Retinal pigment epithelial cell (primary cell): Measurements from ENCODE around the gene THEM4.

ENCODE experiments used
- DNase-seq: peaks from one replicate; pipeline ENCODE4 v3.0.0-alpha.2; 2010; ENCODE audit warnings: low read depth
- H3K4me3 ChIP-seq: 2 replicates; pipeline ENCODE4 v1.5.1; 2011; ENCODE audit warnings: mild to moderate bottlenecking, low read length, control low read depth, moderate library complexity
- CTCF ChIP-seq: conservative IDR thresholded peaks from 2 replicates; pipeline ENCODE4 v1.5.1; 2011; ENCODE audit warnings: low read depth, low read length, control low read depth, inconsistent platforms

THEM4 gene

DNA sequence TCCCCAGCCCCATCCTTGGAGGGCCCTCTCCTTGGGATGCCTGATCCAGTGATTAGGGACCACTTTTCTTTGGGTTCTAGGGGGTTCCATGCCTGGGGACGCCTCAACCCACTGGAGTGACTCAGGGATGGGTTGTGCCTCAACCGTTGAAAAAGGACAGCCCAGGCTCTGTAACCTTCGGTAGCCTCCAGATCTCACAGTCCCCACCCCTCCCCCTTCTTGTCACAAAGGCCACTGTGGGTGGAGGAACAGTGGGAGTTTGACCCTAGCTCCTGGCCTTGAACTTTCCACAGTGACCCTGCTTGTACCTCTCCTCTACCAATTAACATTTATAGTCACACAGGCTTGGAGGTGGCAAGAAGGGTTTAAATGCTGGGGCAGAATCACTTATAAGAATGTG lies 75.1 kb downstream of the THEM4 start:
- TF ChIP-seq CTCF, result no peak
- H3K4me3 ChIP-seq, result no peak overlapping the region
- DNase-seq, result no peak

DNA sequence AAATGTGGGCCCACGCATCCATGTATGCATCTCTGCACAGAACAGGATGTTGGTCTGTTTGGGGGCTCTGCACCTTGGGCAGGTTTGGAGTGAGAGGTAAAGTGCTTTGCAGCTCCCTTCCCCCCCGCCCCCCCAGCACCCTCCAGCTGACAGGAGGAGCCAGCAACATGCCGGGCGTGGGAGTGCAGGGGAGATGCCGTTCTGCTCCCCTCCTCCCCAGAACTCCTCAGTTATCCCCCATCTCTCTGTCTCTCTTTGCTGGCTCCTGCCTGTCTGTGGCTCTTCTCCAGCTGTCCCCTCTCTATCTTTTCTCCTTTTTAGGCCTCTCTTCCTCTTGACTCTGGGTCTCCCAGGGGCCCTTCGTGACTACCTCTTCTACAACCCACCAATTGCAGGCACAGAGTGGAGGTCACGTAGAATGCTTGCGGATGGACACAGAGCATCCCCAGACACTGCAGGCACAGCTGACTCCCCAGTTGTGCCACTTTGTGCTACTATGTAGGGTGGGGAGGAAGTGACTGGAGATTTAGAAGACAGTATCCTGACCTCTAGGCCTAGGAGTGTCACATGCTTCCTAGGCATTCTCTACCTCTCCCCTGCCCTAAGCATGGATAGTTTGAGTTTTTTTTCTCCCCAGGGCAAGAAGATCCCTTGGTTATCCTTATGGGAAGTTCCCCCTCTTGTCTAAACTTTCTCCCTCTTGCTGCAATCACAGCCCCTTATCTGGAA lies 76.0 kb downstream of the THEM4 start:
- no peak overlapping the region for H3K4me3 ChIP-seq

GRCh38 chr1:151832318-151832980 lies 76.9 kb downstream of the THEM4 start:
- TF ChIP-seq CTCF, result no peak
- DNase-seq, result peak; percentile 52
- H3K4me3 ChIP-seq, result no peak overlapping the region

More for the DNA sequence above, 76.0 kb downstream of the THEM4 start:
- no peak for TF ChIP-seq CTCF
- no peak for DNase-seq

DNA sequence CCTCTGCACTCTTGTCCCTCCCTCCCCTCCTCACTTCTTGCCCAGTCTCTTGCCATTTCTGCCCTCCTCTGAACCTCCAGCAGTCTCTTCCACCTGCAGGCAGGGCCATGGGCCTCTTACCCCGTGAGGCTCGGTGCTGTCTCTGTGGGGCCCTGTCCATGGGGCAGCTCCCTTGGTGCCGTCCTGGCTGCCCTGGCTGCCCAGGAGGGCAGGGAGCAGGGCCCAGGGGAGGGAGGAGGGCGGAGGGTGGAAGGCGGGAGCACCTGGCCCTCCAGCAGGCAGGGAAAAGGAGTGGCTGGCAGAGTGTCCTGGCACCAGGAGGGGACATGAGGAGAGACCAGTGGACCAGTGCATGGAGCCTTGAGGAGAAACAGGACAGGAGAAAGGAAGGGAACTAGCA lies 77.7 kb downstream of the THEM4 start, which contains the start of gene RORC:
RORC (minus strand) TSS at position 198 of the 400 bp plus-strand sequence; CDS start at position 160, 38 bp downstream.
- TF ChIP-seq CTCF, result no peak
- H3K4me3 ChIP-seq, result no peak within 1 kb of the TSS
- DNase-seq, result no peak

DNA sequence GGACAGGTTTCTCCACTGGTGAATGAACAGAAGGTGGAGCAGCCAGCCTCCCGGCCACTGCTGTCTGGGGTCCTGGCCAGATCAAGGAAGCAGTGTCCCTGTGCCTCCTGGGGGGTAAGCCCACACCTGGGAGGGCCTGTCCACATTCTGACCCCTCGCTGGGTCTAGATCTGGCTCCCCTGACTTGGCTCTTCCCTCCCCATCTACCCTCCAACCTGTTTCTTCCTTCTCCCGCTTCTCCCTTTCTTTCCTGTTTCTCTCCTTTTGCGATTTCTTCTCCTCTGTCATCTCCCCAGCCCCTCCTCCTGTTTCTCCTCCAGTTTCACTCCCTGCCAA lies 78.1 kb downstream of the THEM4 start:
- TF ChIP-seq CTCF, result no peak
- no peak overlapping the region for H3K4me3 ChIP-seq
- DNase-seq, result no peak

DNA sequence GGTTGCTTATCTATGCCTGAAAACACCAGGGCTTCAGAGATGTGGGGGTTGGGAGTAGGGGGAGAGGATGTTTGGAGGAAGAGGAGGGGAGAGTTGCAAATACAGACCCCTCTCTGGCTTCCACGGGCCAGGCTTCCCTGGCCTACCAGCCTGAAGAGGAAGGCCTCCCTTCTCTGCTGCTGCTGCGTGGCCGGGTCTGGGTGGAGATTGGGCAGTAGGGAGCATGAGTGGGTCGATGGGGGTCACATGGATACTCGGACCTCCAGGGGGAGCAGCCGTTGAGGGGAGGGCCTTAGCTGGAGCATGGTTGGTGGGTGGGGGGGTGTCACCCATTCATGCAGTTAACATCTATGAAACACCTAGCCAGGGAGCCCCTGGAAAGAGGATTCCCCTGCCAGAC lies 79.3 kb downstream of the THEM4 start:
- DNase-seq, result no peak
- TF ChIP-seq CTCF, result no peak
- no peak overlapping the region for H3K4me3 ChIP-seq
